ENCODE data around the gene KRT35.

GRCh38 chr17:41481036-41481435 is at the start of gene KRT35:
- no peak for TF ChIP-seq ZNF501 (CRISPR knock-in tag; IDR thresholded peaks at IDR 0.05)
- no peak for TF ChIP-seq MAF1 (CRISPR knock-in tag; IDR thresholded peaks at IDR 0.05; ENCODE audit: borderline replicate concordance)
- no peak for TF ChIP-seq POLR2AphosphoS5 (IDR thresholded peaks at IDR 0.05; ENCODE audit: low read depth, low read length)
- no peak for TF ChIP-seq ZSCAN29 (CRISPR knock-in tag; conservative IDR thresholded peaks at IDR 0.05)
- TF ChIP-seq CTCF (CRISPR knock-in tag; IDR thresholded peaks at IDR 0.05), result no peak
- TF ChIP-seq ZNF549 (CRISPR knock-in tag; IDR thresholded peaks at IDR 0.05), result no peak
- no peak for TF ChIP-seq EZH2 (conservative IDR thresholded peaks at IDR 0.05; ENCODE audit: low read depth, low read length)
- TF ChIP-seq SP2 (CRISPR knock-in tag; IDR thresholded peaks at IDR 0.05), result no peak
- no peak for TF ChIP-seq HDAC6 (IDR thresholded peaks at IDR 0.05; ENCODE audit: low read depth, low read length)
- TF ChIP-seq CAMTA2 (CRISPR knock-in tag; IDR thresholded peaks at IDR 0.05; ENCODE audit: borderline replicate concordance), result no peak
